GM19240 (cell line): Measurements from ENCODE around the gene ERP44.
A peak's percentile ranks its signal among the peaks of the same experiment; 100 is the strongest.
"Not testable (repeated sequence)": the region's sequence is repeated elsewhere in the genome, so short reads cannot be mapped to it uniquely, and the experiment has no call there.

Experiments used
- DNase-seq: peaks from one replicate; pipeline ENCODE4 v3.0.0; 2011; ENCODE audit warnings: low spot score; ENCODE audit not compliant: insufficient read length

The ERP44 gene

GRCh38 chr9:100098887-100099721 lies at the start of gene ERP44, which contains the start of gene INVS:
ERP44 (minus strand) TSS chr9:100099000; CDS start chr9:100098840, 160 bp downstream.
INVS (plus strand) TSS chr9:100099243; CDS start chr9:100104522, 5,279 bp downstream.
- peak; percentile 84 for DNase-seq

DNA sequence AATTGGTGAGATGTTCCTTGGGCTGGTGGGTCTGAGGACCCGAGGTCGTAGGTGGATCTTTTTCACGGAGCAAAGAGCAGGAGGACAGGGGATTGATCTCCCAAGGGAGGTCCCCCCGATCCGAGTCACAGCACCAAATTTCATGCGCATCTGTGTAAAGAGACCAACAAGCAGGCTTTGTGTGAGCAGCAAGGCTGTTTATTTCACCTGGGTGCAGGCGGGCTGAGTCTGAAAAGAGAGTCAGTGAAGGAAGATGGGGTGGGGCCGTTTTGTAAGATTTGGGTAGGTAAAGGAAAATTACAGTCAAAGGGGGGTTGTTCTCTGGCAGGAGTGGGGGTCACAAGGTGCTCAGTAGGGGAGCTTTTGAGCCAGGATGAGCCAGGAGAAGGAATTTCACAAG lies 47.2 kb upstream of the ERP44 start:
- DNase-seq: not testable (repeated sequence)

DNA sequence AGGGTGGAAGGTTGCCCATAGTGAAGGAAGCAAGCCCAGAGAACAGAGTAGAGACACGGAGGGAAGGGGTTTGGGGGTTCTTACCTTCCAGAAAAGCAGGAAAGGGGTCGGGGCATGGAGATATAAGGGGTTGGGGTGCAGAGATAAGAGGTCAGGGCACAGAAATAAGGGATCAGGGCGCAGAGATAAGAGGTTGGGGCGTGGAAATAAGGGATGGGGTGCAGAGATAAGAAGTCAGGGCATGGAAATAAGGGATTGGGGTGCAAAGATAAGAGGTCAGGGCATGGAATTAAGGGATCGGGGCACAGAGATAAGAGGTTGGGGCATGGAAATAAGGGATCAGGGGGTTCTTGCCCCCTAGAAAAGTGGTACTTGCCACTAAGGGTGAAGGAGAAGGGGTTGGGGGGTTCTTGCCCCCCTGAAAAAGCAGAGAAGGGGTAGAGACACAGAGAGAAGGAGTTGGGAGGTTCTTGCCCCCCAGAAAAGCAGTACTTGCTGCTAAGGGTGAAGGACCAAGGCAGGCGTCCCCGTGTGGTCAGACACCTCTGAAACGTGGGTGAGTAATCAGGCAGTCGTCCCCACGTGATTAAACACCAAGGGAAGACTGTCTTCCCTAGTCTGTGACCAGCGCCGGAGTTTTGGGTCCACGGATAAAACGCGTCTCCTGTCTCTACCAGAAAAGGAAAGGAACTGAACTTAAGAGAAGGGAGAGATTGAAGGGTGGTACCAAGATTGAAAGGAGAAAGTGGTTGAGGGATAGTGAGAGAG lies 46.6 kb upstream of the ERP44 start:
- DNase-seq: not testable (repeated sequence)

- not testable (repeated sequence) for DNase-seq
Measured at GRCh38 chr9:100141862-100142261, 43.1 kb upstream of the ERP44 start.

DNA sequence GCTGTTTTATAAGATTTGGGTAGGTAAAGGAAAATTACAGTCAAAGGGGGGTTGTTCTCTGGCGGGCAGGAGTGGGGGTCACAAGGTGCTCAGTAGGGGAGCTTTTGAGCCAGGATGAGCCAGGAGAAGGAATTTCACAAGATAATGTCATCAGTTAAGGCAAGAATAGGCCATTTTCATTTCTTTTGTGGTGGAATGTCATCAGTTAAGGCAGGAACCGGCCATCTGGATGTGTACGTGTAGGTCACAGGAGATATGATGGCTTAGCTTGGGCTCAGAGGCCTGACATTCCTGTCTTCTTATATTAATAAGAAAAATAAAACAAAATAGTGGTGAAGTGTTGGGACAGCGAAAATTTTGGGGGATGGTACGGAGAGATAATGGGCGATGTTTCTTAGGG lies 41.5 kb upstream of the ERP44 start:
- DNase-seq: not testable (repeated sequence)

GRCh38 chr9:100136799-100137198 lies 38.0 kb upstream of the ERP44 start:
- not testable (repeated sequence) for DNase-seq

DNA sequence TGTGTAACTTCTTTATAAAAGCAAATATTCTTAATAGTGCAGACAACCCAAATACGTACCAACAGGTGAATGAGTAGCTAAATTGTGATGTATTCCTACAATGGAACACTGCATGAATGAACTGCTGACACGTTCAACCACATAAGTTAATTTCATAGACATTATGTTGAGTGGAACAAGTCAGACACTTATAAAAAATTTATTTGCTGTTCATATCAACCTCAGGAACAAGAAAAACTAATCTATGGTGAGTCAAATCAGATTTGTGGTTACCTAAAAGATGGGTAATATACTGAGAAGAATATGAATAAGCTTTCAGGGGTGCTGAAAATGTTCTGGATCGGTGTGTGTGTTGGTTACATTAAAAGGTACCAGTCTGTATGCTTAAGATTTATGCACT lies 35.9 kb upstream of the ERP44 start:
- DNase-seq: no peak

DNA sequence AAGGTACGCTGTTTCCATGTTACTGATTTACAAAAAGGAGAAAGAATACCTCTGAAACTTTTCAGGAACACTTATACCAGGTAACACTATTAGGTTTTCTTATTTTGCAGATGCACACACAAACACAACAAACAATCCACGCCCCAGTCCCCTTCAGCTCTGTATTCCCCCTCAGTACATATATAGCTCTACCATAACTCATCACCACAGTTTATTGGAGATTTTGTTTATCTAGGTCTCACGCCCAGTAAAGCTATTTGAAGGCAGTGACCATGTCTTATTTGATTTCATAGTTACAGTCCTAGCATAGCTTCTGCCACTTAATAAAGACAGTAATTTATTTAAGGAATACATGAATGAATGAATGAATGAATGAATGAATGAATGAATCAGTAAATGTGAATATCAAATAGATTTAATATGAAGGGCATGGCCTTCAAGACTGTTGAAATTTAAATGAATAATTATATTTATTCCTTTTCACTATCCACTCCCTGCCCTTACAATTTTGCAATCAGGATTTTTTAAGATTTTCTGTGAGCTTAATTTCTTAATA lies 33.2 kb upstream of the ERP44 start:
- no peak for DNase-seq

DNA sequence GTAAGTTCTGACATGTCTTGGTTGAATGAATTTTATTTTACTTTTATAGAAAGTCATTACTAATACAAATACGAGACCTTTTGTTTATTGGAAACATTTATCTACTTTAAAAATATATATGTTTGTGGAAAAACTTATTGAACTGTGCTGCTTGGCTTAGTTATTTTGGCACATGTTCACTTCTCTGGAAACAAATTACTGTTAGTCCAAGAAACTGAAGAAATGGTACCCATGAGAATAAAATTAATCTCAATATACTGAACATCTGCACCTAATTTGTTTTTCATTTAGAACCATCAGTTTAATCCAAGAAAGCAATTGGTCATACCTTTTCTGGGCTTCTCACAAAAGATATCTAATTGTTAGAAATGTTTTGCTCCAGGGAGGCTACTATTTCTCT lies 32.4 kb upstream of the ERP44 start:
- no peak for DNase-seq

GRCh38 chr9:100129772-100130171 lies 31.0 kb upstream of the ERP44 start:
- DNase-seq: no peak

DNA sequence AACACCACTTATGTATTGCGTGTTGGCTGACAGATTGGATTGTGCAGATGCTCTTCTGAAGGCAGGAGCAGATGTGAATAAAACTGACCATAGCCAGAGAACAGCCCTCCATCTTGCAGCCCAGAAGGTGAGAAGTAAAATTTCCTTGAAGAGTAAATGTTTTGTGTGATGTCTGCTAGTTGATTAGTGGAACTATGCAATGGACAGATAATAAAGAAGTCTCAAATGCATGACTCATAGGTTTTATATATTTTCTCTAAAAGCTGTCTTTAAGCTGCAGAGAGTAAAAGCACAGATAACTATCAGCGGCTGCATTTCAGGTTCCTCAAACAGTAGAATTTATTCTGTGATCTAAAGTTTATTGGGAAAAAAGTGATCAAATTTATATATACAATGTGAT lies 27.6 kb upstream of the ERP44 start:
- no peak for DNase-seq

DNA sequence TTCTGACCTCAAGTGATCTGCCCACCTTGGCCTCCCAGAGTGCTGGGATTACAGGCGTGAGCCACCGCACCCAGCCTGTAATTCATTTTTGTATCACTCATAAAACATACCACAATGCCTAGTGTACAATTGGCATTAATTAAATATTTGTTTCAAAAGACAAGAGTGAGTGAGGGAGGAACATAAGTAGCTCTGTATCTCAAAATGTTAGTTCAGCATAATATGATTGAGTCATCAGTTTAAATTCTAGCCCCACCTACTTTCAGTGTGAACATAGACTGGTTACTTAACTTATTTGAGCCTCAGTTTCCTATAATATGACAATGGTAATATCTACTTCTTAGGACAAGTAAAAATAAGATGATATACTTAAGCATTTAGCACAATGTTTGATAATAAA lies 27.1 kb upstream of the ERP44 start:
- no peak for DNase-seq

DNA sequence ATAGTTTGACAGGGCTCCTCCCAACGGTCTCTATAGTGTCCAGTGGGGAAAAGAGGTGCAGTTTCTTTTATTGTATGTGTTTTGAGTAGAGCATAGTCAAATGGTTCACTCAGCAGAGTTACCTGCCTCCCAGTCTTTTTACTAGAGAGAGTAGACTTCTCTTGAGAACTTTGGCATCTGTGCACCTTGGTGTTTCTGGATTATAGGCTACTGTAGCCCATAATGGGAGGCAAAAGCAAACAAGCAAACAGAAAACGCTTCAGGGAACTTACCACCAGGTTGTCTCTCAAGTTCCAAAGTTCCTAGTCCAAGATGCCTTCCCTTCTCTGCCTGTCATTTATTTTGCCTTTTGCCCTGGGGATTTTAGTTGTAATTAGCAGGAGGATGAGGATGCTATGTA lies 26.4 kb upstream of the ERP44 start:
- DNase-seq: no peak

DNA sequence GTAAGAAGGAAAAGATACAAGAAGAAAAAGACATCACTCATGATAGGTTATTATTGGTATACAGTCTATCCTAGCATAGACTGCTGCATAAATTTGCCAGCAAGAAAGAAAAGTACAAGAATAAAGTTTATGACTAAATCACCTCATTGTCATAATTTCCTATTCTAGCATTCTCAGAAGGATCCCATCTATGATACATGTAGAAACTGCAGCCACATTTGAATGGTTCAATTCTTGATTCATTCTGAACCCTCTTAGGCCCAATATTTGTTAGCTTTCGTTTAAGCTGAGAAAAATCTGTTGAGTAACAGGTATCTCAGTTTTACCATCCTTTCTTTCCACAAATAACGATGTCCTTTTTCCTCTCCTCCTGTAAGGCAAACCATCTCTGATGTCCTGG lies 21.5 kb upstream of the ERP44 start:
- no peak for DNase-seq

DNA sequence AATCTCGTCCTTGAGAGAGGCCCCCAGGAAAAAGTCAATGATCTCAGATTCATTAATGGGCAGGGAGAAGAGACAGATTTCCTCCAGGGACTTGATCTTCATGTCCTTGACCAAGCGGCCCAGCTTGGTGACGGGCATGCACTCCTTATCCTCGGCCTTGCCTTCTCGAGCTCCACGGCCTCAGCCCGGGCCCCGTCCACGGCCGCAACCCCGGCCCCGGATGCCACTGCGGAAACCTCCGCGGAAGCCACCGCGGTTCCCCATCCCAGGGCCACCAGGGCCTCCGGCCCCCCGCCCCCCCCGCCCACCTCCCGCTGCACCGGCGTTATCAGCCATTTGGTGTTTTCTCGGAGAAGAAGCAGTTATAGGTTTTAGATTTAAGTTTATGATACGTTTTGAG lies 18.5 kb upstream of the ERP44 start:
- DNase-seq: no peak

DNA sequence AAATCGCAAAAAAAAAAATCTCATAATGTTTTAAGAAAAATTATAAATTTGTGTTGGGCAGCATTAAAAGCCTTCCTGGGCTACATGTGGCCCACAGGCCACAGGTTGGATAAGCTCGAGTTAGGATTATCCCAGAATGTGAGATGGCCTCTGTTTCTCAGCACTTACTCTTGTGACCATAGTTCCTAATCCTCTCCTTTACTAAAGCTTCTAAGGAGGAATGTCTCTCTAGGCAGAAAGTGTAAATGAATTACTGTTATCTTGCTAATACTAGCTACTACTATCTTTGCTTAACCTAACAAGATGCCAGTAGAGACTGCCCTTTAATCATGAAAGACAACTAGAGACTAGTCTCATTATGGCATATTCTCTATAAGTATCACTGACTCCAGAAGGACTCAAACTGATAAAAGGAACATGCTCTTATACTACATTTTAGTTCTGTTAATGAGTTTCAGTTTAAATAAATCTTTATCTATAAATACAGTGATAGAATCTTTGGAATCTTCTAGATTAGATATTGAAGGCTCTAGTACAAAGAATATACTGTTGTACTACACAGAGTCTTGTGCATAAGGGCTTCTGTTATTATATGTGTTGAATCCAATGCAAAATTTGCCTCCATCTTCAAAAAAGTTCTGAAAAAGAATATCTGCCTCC lies 14.0 kb upstream of the ERP44 start:
- DNase-seq: no peak

DNA sequence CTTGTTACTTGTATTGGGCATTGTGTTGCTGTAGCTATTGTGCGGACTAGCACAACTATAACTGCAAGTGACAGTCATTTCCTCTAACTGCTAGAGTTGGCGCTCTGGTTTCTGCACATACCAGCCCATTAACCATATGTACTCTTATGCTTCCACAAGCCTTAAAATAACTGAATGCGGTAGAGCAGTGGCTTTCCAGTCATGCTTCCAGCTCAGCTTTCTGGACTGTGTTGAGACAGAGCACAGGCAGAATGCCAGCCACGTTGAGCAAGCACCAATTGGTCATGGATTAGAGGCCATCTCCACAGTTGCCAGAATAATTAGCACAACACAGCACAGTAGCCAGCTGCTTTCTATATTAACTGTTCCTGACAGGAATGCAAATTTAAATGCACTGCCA lies 12.4 kb upstream of the ERP44 start:
- no peak for DNase-seq

GRCh38 chr9:100108559-100108958 lies 9.8 kb upstream of the ERP44 start:
- DNase-seq: no peak

- no peak for DNase-seq
Measured at GRCh38 chr9:100106616-100107015, 7.8 kb upstream of the ERP44 start.

DNA sequence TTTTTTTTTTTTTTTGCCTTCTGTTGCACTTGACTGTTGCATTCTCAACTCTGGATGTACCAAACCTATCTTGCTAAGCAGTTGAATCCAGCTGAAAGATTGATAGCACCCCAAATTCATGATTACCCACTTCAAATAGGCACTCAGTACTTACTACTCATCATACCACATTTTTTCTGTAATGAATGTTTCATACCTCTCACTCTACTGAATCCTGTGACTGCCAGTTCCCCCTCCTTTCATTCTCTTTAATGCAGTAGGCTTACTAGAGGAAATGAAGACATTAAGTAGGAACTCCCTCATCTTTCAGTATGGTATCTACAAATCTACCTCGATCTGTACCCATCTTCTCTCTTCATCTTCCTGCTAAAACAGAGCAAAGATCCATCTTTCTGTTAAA lies 7.1 kb upstream of the ERP44 start:
- DNase-seq: no peak

DNA sequence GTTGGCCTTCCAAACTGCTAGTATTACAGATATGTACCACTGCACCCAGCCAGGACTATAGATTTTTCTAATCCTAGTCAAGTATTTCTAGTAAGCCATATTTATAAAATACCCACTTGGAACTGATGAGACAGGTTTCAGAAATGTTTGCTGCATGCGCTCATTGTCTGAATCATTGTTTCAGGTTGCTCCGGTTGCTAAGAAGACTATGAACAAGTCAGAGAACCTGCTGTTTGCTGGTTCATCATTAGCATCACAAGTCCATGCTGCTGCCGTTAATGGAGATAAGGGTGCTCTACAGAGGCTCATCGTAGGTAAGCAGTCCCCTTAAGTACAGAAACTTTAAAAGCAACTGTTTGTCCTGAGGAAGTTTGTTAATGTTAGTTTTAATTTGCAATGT lies 5.5 kb upstream of the ERP44 start:
- DNase-seq: no peak

GRCh38 chr9:100101608-100102007 lies 2.8 kb upstream of the ERP44 start:
- DNase-seq: no peak
